ENCODE results near the gene EMX2. TPM values are rescaled to one million over a fixed set of nuclear protein-coding genes. Genes with fewer than 3 reads are reported as not detected.

The EMX2 gene
- total RNA-seq, 2 donors from 2014 or later, result 0.47 to 0.67 TPM

DNA sequence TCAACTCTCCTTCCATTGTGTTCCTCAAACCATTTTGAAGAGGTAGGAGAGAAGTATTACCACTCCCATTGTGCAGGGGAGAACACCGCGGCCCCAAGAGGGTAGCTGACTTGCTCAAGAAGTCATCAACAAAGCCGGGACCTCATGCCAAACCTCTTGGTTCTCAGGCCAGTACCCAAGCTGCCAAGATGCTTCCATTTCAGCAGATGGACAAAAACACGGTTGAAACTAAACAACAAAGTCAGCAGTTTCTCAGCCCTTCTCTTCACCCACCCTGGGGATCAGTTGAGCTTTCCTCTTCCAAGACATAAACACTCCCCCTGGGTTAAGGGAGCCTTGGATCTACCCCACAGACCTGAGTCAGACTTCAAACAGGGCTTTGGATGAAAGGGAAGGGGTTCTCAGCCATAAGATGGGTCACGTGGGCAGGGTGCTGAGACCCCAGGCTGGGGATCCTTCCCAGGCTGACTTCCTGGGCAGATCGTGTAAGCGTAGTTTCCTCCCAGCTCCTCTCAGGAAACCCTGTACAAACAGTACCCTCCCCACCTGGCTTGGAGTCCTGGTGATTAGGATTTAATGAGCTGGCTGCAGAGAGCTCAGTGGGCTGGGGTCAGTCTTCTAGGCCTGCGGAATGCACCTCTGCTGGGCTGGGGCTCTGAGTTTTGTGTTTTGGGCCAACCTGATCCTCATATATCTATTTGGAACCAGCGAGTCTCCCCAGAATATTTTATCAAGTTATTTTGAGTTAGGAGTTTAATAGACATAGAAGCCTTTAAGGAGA, 27.3 kb downstream of the EMX2 start:
- Histone ChIP-seq H3K27me3 (no peaks in the 10 kb centered on the region), H3K36me3 (no peaks in the 10 kb centered on the region), H3K27ac (no peak overlapping the region), H3K9me3 (no peaks in the 10 kb centered on the region), H3K4me1 (no peaks in the 10 kb centered on the region), H3K4me3 (no peak overlapping the region)
- TF ChIP-seq, protein P1, sequence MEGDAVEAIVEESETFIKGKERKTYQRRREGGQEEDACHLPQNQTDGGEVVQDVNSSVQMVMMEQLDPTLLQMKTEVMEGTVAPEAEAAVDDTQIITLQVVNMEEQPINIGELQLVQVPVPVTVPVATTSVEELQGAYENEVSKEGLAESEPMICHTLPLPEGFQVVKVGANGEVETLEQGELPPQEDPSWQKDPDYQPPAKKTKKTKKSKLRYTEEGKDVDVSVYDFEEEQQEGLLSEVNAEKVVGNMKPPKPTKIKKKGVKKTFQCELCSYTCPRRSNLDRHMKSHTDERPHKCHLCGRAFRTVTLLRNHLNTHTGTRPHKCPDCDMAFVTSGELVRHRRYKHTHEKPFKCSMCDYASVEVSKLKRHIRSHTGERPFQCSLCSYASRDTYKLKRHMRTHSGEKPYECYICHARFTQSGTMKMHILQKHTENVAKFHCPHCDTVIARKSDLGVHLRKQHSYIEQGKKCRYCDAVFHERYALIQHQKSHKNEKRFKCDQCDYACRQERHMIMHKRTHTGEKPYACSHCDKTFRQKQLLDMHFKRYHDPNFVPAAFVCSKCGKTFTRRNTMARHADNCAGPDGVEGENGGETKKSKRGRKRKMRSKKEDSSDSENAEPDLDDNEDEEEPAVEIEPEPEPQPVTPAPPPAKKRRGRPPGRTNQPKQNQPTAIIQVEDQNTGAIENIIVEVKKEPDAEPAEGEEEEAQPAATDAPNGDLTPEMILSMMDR (IDR thresholded peaks at IDR 0.05), result no peak
- DNase-seq (ENCODE audit: low spot score), result no peak

DNA sequence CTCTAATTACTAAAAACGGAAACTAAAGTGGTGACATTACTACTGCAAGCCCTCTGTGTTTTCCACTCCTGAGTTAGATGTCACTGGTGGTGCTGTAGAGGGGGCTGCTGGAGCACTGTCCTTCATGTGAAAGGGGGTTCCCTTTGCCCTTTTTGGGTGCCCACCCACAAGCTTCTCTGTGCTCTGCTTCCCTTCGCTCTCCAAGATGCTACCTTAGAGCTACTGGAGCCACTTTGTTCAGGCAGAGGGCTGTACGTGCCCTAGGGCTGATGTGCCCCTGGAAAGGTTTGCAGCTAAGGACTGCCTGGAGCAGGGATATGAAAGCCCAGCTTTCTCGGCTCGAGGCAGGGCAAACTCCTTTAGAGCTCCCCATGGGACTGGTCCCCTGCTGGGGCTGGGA, 28.3 kb downstream of the EMX2 start:
- H3K9me3 ChIP-seq, result no peaks in the 10 kb centered on the region
- H3K27me3 ChIP-seq, result no peaks in the 10 kb centered on the region
- H3K27ac ChIP-seq, result no peak overlapping the region
- no peaks in the 10 kb centered on the region for H3K4me1 ChIP-seq
- H3K36me3 ChIP-seq, result no peaks in the 10 kb centered on the region
- no peak for DNase-seq (ENCODE audit: low spot score)
- no peak overlapping the region for H3K4me3 ChIP-seq
- TF ChIP-seq, protein P1 (IDR thresholded peaks at IDR 0.05), result no peak

DNA sequence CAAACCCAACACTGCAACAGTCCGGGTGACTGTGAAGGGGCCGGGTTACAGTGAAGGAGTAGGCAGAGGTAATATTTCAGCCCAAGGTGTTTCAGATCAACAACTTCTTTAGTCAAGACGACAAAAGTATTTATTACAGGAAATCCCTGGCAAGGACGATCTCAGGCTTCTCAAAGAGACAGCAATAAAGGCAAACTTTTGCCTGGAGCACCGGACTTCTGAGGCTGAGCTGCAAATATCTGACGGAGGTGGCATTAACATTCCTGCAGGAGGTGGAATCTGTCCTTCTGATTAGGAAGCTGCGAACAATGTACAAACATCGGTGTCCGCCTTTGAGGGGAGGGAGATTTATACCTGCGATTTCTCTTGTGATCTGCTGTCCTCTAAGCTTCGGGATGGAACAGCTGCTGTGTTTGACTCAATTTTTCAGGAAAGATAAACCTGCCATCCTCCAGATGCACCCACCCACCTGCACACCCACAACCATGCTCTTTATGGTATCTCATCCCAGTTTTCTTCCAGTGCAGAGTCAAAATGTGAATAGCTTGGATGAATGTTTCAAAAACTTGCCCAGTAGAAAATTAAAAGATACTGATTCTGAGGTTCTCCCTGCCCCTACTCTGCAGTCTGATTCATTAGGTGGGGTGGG, 32.1 kb downstream of the EMX2 start:
- H3K27me3 ChIP-seq, result no peaks in the 10 kb centered on the region
- no peak overlapping the region for H3K27ac ChIP-seq
- no peaks in the 10 kb centered on the region for H3K9me3 ChIP-seq
- H3K36me3 ChIP-seq, result no peaks in the 10 kb centered on the region
- no peak for DNase-seq (ENCODE audit: low spot score)
- H3K4me3 ChIP-seq, result no peak overlapping the region
- TF ChIP-seq, protein P1 (IDR thresholded peaks at IDR 0.05), result no peak
- H3K4me1 ChIP-seq, result no peaks in the 10 kb centered on the region

DNA sequence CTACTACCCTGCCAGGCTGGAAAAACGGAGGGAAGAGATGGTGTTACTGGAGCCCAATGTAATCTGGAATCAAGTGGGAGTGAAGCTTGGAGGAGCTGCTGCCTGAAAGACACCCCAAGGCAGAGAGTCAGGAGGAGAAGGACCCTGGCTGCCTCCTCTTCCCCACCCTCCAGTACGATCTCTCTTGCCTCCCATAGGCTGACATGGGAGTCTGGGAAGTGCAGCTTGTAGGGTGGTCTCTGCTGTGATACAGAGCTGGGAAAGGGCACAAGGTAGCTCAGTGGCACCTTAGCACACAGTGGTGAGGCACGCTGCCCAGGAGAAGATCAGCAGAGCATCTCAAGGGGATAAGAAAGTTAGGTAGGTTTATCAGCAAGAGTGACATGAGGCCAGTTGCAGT, 35.9 kb downstream of the EMX2 start:
- Histone ChIP-seq H3K27ac (no peak overlapping the region), H3K9me3 (no peaks in the 10 kb centered on the region), H3K4me1 (no peaks in the 10 kb centered on the region), H3K4me3 (no peak overlapping the region), H3K27me3 (no peaks in the 10 kb centered on the region), H3K36me3 (no peaks in the 10 kb centered on the region)
- no peak for DNase-seq (ENCODE audit: low spot score)
- TF ChIP-seq, protein P1 (IDR thresholded peaks at IDR 0.05), result no peak

DNA sequence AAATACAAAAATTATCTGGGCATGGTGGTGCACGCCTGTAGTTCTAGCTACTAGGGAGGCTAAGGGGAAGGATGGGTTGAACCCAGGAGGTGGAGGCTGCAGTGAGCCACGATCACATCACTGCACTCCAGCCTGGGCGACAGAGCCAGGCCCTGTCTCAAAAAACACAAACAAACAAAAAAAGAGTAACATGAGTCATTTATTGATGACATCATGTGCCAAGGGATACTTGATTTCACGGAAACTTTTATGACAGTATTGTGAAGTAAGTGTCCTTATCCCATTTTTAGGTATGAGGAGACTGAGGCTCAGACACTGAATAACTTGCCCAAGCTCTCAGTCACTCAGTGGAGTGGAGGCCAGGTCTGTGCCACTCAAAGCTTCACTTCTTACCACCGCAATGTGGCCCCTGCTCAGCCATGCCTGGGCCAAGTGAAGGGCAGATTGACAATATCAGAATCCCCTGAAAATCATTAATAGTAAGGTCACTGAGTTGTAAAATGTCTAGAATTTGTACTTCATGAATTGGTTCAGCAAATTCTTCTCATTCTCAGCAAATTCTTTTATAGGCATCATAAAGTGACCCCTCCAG, 36.5 kb downstream of the EMX2 start:
- H3K36me3 ChIP-seq, result no peaks in the 10 kb centered on the region
- no peak overlapping the region for H3K27ac ChIP-seq
- no peaks in the 10 kb centered on the region for H3K9me3 ChIP-seq
- TF ChIP-seq, protein P1 (IDR thresholded peaks at IDR 0.05), result no peak
- H3K4me3 ChIP-seq, result no peak overlapping the region
- DNase-seq (ENCODE audit: low spot score), result no peak
- no peaks in the 10 kb centered on the region for H3K27me3 ChIP-seq
- no peaks in the 10 kb centered on the region for H3K4me1 ChIP-seq

Measured in right atrium auricular region (tissue), 2 donors.